COLO668 (cell line): ENCODE results near the gene UCKL1.
"Not testable (repeated sequence)": the region's sequence is repeated elsewhere in the genome, so short reads cannot be mapped to it uniquely, and the experiment has no call there.

ENCODE experiments used
- DNase-seq: peaks from one replicate; lab custom pipeline; 2025; ENCODE audit not compliant: unreplicated experiment; lab: John Stamatoyannopoulos, UW

UCKL1 gene

DNA sequence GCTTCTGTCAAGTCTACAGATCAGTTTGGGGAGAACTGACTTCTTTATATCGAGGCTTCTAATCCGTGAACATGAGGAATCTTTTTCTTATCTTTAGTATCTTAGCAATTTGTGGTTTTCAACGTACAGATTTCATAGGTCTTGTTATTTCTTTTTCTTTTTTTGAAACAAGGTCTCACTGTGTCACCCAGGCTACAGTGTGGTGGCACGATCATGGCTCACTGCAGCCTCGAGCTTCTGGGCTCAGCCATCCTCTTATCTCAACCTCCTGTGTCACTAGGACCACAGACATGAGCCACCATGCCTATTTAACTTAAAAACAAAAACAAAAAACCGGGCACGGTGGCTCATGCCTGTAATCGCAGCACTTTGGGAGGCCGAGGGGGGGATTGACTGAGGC lies 32.0 kb downstream of the UCKL1 start:
- DNase-seq: no peak

- DNase-seq: no peak
Measured at GRCh38 chr20:63923651-63924050, 32.6 kb downstream of the UCKL1 start.

GRCh38 chr20:63920226-63920625 lies 36.0 kb downstream of the UCKL1 start:
- DNase-seq: no peak

DNA sequence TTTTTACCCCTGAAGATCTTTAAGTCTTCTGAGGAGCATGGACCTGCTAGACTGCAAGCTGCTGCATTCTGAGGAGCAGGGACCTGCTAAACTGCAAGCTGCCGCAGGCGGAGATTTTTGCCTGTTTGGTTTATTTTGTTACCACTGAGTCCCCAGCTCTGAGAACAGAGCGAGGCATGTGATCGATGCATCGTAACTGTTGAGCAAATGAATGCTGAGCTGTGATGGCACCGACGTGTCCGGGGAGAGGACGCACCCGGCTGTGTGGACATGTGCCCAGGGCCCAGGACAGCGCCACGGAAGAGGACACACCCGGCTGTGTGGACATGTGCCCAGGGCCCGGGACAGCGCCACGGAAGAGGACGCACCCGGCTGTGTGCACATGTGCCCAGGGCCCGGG lies 37.1 kb downstream of the UCKL1 start:
- no peak for DNase-seq

DNA sequence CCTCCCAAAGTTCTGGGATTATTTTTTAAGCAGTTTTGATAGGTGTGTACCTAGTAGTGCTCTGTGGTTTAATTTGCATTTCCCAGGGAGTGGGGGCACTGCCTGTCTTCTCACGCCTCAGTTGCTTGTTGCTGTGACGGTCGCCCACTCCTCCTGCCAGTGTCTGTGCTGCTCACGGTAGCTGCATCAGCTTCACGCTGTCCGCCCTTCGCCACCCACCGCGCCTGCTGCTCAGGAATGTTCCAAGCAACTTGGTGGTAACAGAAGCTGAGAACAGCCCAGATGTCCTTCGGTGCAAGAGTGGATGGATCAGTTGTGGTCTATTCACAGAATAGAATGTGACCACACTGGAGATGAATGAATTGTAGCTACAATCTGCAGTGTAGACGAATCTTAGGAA lies 38.4 kb downstream of the UCKL1 start:
- no peak for DNase-seq

DNA sequence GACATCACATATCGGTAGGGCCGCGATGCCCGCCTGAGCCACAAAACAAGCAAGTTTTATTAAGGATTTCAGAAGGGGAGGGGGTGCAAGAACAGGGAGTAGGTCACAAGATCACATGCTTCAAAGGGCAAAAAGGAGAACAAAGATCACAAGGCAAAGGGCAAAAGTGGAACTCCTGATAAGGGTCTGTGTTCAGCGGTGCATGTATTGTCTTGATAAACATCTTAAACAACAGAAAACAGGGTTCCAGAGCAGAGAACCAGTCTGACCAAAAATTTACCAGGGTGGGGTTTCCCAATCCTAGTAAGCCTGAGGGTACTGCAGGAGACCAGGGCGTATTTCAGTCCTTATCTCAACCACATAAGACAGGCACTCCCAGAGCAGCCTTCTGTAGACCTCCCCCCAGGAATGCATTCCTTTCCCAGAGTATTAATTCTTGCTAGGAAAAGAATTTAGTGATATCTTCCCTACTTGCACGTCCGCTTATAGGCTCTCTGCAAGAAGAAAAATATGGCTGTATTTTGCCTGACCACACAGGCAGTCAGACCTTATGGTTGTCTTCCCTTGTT lies 39.8 kb downstream of the UCKL1 start:
- DNase-seq: not testable (repeated sequence)

DNA sequence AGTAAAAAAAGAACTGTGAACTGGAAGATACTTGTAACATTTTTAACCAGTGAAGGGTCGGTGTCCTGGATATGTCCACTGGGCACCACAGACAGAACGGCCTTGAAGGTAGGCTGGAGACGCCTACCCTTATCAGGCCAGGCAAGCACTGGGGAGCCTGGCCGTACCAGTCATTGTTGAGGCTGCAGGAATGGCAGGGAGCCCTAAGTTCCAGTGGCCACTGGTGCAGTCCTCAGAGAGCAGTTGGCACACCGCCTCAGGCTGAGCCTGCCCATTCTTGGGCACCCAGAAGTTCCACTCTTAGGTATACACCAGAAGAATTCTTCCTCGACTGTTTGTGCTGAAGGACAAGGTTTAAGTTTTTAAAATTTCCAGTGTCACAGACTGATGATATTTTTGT lies 40.7 kb downstream of the UCKL1 start:
- DNase-seq: no peak

DNA sequence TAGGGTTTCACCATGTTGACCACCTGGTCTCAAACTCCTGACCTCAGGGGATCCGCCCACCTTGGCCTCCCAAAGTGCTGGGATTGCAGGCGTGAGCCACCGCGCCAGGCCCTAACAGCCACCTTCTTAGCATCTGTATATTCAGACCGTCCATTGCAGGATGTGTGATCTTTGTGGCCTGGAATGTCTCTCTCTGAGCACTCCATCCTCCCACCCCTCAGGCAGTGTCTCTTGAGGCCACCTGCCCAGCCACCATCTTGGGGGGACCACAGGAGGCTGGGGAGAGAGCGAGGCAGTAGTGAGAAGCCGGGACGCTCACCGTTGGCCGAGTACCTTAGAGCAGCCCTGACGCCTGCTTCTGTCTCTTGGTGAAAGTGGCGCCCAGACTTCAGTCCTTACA lies 42.4 kb downstream of the UCKL1 start:
- DNase-seq: no peak

- DNase-seq: no peak
Measured at GRCh38 chr20:63911176-63911575, 45.0 kb downstream of the UCKL1 start.

- DNase-seq: no peak
Measured at GRCh38 chr20:63908008-63908682, 48.1 kb downstream of the UCKL1 start.

- no peak for DNase-seq
Measured at GRCh38 chr20:63903796-63904561, 52.2 kb downstream of the UCKL1 start.

GRCh38 chr20:63900413-63900812 lies 55.8 kb downstream of the UCKL1 start:
- no peak for DNase-seq

DNA sequence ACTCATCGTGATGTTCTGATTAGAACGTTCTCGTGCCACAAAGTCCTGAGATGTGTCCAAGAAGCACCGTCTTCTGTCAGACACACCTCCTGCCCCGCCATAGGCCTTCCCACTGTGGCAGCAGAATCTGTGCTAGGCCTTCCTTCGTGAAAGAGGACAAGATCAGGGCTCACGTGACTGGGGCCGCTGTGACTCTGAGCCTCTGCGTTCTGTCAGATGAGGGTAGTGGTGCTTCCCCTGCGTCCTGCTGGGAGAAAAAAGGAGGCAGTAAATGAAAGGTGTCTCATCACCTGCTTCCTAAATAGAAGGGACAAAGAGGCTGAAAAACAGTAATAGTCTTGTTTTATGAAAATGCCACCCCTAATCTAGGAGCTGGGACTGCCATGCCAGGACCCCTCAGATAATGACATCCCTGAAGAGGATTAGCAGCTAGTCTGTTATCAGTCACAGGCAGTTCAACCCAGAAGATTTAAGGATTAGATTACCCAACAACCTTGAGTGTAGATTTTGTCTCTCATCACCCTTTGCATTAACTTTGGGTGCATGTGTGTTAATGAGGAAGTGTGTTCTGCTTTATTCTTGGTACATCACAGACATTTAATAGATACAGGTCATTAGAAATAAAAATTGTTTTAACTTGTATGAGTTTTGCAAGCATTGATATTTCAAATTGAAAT lies 57.2 kb downstream of the UCKL1 start:
- DNase-seq: no peak

GRCh38 chr20:63897978-63898561 lies 58.1 kb downstream of the UCKL1 start:
- no peak for DNase-seq

DNA sequence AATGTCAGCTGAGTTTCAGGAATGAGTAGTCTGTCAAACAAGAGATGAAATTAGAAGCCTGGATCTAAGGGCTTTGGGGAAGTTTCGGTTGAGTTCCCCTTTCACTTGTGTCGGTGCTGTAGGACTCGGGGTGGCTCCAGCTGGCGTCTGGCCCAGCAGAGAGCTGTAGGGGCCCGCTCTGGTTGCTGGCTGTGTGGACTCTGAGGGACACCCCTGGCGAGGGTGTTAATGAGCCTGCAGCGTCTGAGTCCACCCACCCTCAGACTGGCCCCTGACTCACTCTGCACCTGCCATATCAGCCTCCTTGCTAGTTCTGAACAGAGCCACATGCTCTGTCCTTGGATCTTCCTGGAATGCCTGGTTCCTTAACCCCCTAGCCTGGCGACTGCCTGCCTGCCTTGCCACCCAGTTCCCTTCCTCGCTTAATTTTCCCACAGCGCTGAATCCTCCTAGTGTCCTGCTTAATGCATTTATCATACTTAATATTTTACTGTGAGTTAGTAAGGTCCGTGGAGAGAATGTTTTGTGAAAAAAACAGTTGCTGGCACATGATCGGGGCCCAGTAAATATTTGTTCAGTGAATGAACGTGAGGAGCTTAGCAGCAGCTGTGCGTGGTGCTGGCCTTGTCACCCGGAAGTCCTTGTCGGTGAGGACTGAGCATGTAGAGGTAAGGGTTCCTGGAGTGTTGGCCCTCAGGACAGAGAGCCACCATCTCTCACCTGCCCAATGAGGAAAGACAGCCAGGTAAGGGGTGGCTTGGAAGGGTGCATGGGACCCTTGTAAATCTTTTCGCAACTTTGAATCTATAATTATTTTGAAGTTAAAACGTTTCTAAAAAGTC lies 59.7 kb downstream of the UCKL1 start:
- peak; percentile 82 for DNase-seq

DNA sequence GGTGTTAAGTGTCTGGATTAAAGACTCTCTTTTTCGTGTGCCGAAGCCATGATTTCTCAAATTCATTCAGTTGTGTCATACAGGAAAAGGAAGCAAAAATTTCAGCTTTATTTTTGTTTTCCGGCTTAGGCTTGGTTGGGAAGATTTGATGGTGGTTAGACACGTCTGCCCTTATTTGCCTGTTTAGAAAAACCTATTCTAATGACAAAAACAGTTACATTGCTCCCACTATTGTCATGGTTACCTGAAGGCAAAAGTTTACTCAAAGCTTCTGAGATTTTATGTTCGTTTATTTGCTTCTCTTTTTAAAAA lies 60.3 kb downstream of the UCKL1 start:
- DNase-seq: no peak

DNA sequence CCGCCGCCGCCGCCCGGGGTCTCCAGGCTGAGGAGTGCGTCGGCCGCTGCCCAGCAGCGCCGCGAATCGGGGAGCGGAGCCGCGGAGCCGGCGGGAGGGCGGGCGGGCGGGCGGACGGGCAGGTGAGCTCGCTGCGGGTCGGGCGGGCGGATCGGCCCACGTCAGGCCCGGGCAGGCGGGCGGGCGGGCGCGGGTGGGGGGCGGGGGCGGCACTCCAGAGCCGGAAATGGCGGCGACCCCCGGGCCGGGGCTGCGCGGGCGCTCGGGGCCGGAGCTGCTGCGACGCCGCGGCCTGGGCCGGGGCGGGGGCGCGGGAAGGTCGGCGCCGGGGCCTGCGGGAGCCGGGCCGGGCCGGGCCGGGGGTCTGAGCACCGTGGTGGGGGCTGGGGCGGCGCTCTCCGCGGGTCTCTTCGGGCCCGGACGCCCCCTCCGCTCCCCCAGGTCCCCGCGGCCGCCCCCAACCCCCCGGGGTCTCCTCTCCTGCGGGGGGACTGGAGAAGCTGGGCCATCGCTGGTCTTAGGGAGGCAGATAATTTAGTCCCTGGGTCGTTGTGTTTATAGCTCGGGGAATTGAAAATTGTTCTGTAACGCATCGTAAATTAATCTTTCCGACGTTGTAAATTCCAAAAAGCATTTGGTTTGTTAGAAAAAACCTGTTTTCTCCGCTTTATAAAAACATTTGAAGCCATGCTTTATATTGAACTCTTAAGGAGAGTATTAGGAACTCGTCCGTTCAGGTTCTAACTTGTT lies 60.8 kb downstream of the UCKL1 start:
- no peak for DNase-seq

DNA sequence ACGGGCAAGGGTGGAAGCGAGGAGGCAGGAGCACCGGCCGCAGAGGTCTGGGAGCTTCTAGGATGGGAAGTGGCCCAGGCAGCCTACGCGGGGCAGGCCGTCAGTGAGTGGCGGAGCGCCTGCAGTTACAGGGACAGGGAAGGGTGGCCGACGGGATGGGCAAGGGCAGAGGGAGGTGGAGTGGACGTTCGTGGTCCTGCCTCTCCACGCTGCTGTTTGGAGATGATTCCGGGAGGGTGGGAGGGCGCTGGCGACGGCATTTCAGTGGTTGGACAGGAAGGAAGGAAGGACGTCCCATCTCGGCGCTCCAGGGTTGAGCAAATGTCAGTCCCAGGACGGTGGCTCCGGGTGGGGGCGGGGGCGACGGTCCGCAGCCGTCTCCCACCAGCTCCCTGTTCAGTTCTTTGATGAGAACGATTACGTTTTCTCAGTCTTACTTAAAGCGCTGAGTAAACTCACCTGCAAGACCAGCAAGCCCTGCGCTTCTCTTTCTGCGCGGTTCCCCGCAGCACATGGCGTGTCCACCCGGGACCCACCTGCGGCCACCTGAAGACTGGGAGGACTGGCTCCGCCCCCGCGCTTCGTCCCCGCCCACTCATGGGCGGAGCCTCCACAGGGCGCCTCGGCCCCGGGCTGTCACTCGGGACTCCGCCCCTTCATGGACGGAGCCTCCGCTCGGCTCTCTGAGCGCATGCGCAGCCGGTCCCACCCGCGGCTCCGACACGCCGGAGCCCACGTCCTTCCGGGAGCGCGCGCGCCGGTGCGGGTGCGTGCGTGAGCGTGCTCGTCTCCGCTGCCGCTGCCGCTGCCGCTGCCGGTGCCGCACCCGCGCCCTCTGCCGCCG lies 61.6 kb downstream of the UCKL1 start, which contains the start of gene DNAJC5:
Gene DNAJC5, plus strand, starts transcription at position 769 of the 844 bp plus-strand sequence. CDS start 33,220 bp downstream, outside the sequence.
- DNase-seq: peak; percentile 98

DNA sequence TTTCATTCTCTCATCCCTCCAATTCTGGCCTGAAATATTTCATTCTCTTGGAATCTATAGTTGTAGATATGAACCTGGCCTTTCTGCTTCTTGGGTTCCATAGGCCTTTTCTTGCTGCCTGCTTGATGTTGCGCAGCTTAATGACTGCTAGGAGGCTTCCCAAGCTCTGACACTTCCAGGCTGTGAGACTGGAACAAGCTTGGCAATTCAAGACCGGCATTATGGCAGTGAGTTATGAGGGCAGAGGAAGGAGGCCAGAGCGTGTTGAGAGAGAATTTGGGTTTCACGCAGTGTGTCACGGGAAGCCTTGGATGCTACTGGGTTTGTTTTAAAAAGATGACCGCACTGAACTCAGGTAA lies 62.2 kb downstream of the UCKL1 start:
- no peak for DNase-seq
